Umbilical cord (tissue), 2 donors: ENCODE results near the gene NAIF1. TPM values are rescaled to one million over a fixed set of nuclear protein-coding genes. Genes with fewer than 3 reads are reported as not detected.
"Not testable (repeated sequence)": the region's sequence is repeated elsewhere in the genome, so short reads cannot be mapped to it uniquely, and the experiment has no call there.

Experiments
- DNase-seq: peaks from one replicate; pipeline ENCODE4 v3.0.0-alpha.2; 2015; ENCODE audit warnings: low spot score
- total RNA-seq: library from RNA; depleted of rRNA; stranded (reverse); fragments of >200 nt; gene quantifications from one replicate; pipeline ENCODE4 v1.2.3, GENCODE V29; 2014; ENCODE audit warnings: low replicate concordance; ENCODE audit not compliant: insufficient read depth

NAIF1 gene
- total RNA-seq, 1 donor from 2014 or later = 7.5 TPM

DNA sequence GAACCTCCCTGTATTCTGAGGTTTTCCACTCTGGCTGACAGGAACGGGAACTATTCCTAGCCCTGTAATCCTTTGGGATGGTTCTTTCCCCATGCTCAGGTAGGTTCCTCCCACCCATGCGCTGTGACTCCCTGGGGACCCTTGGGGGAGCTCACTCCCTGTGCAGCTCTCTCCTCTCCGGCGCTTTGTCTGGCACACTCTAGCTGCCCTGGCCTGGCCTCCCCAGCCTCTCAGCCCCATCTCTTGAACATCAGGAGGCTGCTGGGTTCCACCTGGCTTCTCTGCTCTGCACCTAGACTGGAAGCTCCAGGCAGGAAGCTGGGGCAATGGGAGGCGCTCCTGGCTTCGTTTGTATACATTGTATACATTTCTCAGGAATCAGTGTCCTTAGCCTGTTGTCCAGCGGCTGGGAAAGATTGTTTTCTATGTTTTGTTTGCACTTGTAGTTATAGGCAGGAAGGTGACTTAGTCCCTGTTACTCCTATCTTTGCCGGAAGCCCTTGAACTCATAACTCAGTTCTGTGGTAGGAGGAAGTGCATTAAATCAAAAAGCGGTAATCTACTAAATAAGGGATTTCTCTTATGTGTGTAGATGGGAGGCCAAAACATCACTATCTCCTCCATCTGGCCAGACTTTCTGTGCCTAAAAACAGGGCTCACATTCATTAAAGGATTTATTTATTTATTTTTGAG is 21.3 kb upstream of the NAIF1 start:
- no peak for DNase-seq

- DNase-seq = no peak
Measured at GRCh38 chr9:128087262-128087661, 20.1 kb upstream of the NAIF1 start.

GRCh38 chr9:128085943-128086342 is 18.8 kb upstream of the NAIF1 start:
- DNase-seq = no peak

DNA sequence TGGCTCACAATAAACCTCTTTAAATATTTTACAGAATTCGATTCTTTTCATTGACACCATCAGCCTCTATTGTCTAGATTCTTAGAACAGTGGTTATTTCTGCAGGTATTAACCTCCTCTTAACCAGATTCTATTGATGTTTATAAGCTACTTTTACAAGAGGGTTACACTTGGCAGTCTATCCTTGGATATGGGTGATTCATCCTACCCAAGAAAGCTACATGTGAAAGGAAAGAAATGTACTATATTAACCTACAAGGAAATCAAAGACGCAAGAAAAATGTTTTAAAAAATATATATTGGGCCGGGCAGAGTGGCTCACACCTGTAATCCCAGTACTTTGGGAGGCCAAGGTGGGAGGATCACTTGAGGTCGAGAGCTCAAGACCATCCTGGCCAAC is 17.6 kb upstream of the NAIF1 start:
- no peak for DNase-seq

- no peak for DNase-seq
Measured at GRCh38 chr9:128082151-128082550, 15.0 kb upstream of the NAIF1 start.

DNA sequence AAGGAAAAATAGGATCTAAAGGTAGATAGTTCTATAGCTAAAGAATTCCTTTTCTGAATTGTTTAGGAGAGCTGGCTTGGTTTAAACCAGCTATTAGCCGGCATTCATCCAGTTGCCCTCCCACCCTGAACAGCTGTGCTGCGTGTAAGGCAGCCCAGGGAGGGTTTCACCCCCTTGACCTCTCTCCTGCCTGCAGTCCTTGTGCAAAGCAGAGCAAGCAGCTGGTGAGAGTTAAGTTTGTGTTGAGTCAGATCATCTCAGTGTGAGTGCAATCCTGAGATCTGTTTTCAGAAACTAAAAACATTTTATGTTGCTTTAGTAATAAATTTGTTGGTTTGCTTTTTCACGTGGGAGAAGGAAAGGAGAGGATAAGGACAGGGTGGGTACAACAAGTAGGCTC is 13.9 kb upstream of the NAIF1 start:
- DNase-seq = peak; percentile 93

DNA sequence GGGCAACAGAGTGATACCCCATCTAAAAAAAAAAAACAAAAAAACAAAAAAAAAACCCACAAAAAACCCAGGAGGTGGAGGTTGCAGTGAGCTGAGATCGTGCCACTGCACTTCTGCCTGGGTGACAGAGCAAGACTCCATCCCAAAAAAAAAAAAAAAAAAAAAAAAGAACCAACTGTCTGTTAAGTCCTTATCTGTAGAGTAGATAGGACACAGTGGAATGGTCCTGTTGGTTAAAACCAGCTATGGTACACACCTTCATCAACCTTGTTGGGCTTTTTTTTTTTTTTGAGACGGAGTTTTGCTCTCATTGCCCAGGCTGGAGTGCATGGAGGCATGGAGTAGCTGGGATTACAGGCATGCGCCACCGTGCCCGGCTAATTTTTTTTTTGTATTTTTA is 13.1 kb upstream of the NAIF1 start:
- no peak for DNase-seq

- DNase-seq = peak; percentile 86
Measured at GRCh38 chr9:128078504-128079434, 11.6 kb upstream of the NAIF1 start.

DNA sequence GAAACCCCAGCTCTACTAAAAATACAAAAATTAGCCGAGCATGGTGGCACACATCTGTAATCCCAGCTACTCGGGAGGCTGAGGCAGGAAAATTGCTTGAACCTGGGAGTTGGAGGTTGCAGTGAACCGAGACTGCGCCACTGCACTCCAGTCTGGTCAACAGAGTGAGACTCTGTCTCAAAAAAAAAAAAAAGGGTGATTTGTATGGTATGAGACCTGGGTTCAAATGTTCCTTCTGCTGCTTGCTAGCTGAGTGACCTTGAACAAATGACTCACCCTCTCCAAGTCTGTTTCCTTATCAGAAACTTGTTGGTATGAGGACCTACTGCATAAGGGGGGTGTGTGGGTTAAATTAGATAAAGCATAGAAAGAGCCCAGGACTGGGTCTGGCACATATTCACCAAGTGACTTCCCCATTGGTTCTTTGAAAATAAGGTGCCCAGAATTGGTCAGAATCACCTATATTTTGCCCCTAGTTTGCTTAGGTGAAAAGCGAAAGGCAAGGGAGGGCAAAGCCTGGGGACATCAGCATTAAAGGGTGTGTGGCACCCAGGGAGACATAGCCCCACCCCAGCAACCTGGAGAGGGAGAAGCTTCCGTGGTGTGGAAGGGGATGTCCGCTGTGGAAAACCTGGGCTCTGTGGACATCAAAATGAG is 10.9 kb upstream of the NAIF1 start:
- no peak for DNase-seq

- DNase-seq = peak; percentile 54
Measured at GRCh38 chr9:128073253-128073886, 6.2 kb upstream of the NAIF1 start.

GRCh38 chr9:128072144-128073021 is 5.3 kb upstream of the NAIF1 start:
- peak; percentile 95 for DNase-seq

DNA sequence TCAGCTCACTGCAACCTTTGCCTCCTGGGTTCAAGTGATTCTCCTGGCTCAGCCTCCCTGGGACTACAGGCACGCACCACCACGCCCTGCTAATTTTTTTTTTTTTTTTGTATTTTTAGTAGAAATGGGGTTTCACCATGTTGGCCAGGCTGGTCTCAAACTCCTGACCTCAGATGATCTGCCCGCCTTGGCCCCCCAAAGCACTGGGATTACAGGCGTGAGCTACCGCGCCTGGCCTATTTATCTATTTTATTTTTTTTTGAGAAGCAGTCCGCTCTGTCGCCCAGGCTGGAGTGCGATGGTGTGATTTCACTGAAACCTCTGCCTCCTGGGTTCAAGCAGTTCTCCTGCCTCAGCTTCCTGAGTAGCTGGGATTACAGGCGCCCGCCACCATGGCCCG is 4.4 kb upstream of the NAIF1 start:
- DNase-seq = not testable (repeated sequence)

DNA sequence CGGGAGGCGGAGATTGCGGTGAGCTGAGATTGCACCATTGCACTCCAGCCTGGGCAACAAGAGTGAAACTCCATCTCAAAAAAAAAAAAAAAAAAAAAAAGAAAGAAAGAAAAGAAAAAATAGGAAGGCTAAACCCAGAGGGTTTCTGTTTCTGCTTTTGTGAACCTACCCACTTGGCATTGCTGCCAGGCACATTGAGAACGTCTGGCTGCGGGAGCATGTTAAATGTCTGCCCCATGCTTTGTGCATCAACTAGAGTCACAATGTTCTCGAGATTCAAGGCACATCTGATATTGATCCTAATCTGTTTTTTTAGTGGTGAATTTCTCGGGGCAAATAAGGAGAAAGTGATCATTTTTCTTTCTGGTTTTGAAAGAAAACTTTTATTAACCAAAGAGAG is 3.8 kb upstream of the NAIF1 start:
- DNase-seq = no peak

GRCh38 chr9:128068386-128069205 is 1.5 kb upstream of the NAIF1 start:
- no peak for DNase-seq

DNA sequence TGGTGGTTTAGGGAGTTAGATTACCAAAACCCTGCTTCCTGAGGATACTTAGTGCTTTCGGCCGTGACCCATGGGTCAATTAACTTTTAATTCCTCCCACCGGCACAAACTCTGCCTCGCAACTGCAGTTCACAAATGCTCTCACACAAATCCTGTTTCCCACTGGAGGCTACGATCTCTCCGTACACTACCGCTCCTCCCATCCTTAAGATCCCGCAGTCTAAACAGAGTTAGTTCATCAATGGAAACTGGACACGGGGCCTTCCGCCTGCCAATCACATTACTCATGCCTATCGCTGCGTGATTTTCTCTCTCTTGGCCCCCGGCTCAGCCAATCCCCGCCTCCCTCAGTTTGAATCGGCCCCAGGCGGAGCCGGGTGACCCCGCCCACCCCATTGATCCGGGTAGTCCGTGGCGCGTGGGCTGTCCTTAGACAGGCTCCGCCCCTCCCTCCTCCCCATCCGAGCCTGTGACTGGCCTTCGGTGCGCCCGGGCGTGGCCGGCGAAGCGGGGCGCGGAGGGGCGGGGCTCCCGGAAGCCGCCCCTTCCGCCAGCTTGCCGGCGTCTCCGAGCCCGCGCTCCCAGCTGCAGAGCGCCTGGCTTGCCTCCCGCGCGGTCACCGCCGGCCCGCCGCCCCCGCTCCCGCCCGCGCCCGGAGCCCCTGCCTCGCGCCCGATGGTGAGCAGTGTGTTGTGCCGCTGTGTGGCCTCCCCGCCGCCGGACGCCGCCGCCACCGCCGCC is 695 bp upstream of the NAIF1 start, which contains the start of gene SLC25A25:
SLC25A25 (plus strand) TSS at position 588 of the 741 bp plus-strand sequence; CDS start at position 676, 88 bp downstream.
- DNase-seq = peak; percentile 99

DNA sequence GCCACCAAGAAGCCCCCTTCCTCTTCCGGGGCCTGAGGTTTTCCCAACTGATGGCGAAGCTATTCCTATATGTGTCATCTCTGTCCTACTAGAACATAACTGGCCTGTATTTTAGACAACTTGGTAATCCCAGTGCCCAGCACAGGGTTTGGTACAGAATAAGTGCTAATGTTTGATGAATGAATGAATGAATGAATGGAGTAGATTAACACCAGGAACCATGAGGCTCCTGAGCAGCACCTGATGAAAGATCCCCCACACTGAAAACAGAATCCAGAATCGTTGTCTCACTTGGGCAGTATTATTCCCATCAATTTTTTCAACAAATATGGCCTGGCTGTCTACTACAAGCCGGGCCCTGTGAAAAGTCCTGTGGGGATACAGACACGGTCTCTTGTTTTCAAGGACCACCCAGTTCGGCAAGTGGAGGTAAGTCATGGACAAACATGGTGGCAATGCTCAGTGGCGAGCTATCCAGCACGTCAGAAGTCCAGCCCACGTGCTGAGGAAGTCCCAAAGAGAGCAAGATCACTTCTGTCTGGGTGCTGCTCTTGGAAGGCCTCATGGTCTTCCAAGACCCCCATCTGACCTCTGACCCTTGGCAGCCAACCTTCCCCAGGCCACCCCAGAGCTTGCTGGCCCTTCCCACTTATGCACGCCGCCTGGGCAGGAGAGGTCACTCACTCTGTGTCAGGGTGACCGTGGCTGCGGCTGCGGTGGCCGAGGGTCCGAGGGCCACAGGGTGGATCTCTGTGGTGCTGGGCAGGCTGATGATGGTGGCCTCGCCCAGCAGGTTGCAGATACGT is 1.0 kb downstream of the NAIF1 start:
- no peak for DNase-seq

- DNase-seq = no peak
Measured at GRCh38 chr9:128062846-128063831, 4.0 kb downstream of the NAIF1 start.
